GM18517 (cell line): Measurements from ENCODE around the gene MRPS18B.
A peak's percentile ranks its signal among the peaks of the same experiment; 100 is the strongest.
"Not testable (repeated sequence)": the region's sequence is repeated elsewhere in the genome, so short reads cannot be mapped to it uniquely, and the experiment has no call there.

Experiments used
- ATAC-seq: cut with Tn5 transposase; IDR thresholded peaks from one replicate; pipeline ENCODE4 v1.9.1; 2021; ENCODE audit warnings: mild to moderate bottlenecking, moderate library complexity; ENCODE audit not compliant: unreplicated experiment

MRPS18B gene

DNA sequence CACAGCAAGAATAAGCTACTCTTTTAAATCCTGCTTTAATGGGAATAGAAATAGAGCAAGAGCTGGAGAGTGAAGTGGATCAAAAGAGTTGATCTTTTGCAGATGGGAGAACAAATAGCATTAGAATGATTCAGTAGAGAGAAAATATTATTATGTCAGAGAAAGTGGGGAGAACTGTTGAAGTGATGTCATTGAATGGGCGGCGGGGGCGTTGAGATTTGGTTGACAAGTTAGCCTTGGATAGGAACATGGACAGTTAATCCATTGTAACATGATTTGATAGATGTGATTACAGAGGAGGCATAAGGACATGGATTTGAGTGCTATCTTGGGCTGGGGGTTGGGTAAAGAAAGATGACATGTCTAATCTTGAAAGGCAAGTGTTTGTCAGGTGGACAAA is 18.2 kb downstream of the MRPS18B start:
- ATAC-seq = no peak

- no peak for ATAC-seq
Observed at GRCh38 chr6:30640481-30640880, 22.8 kb downstream of the MRPS18B start.

DNA sequence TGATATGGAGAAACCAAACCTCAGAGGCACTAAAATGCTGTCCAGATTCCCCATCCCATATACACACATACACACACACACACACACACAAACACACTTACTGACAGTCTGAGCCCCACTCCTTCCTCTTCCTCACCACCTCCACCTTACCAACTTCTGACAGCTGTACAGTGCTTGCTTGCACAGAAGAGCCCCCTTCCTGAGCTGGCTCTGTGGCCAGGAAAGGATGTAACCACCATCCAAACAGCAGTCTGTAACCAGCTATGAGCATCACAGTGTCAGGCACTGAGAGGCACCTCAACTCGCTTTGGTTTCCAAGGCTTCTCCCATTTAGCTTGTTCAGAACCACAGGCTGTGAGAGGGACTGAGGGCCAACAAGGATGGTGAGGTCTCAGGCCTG is 23.4 kb downstream of the MRPS18B start:
- no peak for ATAC-seq

DNA sequence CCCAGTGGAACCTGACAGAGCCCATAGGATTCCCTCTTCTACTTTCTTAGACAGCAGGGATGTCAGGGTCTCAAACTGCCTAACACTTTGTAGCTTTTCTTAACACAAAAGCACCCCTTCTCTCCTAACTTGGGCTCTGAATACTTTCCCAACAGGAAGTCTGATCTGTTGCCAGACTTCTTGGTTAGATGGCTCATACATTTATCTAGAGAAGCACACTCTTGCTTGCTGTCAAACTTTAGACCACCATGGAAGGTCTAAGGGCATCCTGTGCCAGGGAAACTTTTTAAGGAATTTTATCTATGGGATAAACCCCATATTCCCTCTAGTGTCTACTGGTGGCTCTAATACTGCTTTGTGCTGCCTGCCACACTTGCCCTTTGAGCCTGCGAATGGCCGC is 26.0 kb downstream of the MRPS18B start:
- ATAC-seq = no peak

DNA sequence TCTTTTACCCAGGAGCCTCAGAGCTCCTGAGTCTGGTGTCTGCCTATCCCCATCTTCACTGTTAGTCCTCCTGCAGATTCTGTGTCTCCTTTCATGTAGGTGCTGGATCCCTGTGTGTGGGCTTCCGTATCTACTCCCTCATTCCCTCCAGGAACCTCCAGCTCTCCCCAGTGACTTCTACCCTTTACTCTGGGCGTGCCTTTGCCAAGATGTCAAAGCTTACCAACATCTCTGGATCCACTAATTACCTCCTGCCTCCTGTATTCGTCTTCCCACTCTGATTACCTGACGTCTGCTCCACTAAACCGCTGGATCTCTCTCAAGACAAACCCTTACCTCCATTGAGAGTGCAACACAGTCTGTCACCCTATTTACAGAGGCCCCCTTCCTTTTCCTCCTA is 27.1 kb downstream of the MRPS18B start:
- no peak for ATAC-seq

GRCh38 chr6:30645989-30646388 is 28.3 kb downstream of the MRPS18B start:
- no peak for ATAC-seq

- ATAC-seq = peak; percentile 40
Observed at GRCh38 chr6:30646450-30647241, 29.0 kb downstream of the MRPS18B start, which contains the start of gene C6orf136. Gene C6orf136 (plus strand): TSS chr6:30647133. CDS start chr6:30647232, 99 bp downstream.

DNA sequence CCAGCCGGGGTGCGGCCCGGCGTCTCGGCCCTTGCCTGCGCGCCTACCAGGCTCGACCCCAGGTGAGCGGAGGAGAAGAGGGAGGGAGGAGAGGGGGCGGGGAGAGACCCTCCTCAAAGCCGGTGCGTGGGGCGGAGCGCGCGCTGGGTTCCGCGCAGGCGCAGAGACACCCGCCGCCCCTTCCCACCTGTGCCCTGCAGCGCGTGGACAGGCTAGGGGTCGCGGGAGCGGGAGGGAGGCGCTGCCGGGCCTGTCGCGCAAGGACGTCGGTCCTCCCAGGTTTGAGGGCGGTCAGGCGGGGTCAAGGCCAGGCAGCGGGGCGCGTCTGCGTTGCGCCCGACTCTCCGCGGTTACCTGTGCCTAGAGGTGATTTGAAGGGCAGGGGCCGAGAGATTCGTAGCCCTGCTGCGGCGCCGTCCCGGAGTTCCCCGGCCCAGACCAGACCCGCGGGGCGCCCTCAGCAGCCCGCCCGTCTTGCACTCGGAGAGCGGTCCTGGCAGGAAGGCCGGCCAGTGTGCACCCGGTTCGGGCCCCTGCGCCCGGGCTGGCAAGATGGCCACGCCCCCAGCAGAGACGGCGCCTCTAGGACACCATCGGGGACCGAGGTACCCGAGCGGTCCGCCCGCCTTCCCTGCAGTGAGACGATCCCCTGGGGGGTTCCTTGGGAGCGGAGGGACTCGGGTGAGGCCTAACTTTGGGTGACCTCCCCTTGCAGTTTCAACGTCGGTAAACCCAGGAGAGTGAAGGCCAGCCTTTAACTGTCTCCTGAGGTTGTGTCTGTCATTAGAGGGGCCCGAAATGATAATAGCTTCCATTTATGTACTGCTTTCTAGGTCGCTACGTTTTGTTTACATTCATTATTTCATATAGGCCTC is 29.8 kb downstream of the MRPS18B start:
- ATAC-seq = peak; percentile 56

DNA sequence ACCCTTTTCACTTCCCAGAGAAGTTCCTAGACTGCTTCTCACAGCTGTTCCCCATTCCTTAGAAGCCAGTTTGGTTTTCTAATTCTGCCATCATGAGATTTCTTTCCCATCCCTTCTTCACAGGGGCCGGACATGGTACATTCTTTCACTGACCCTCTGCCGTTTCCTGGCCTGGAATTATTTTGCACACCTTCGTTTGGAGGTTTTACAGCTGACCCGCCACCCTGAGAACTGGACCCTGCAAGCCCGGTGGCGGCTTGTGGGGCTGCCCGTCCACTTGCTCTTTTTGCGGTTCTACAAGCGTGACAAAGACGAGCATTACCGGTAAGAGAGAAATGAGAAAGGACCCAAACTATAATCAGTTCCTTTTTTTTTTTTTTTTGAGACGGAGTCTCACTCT is 33.5 kb downstream of the MRPS18B start:
- no peak for ATAC-seq

GRCh38 chr6:30654798-30655742 is 37.4 kb downstream of the MRPS18B start:
- no peak for ATAC-seq

GRCh38 chr6:30655743-30656094 is 38.1 kb downstream of the MRPS18B start:
- no peak for ATAC-seq

DNA sequence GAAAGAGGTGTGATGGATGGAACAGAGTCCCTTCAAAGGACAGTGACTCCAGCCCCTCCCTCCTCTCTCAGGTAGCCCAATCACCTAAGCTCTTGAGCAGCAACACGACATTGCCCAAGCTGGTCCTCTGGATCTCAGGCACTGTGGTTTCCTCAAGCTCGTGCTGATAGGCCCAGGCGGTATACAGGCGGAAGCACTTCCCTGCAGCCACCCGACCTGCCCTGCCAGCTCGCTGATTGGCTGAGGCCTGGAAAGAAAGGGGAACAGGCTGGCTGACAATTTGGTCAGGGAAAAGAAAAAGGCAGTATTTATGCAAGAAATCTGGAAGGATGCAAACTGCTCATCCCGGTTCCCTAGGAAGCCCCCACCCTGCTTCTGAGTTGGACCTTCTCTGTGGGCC is 38.9 kb downstream of the MRPS18B start:
- ATAC-seq = no peak

GRCh38 chr6:30657454-30657853 is 39.8 kb downstream of the MRPS18B start:
- no peak for ATAC-seq

DNA sequence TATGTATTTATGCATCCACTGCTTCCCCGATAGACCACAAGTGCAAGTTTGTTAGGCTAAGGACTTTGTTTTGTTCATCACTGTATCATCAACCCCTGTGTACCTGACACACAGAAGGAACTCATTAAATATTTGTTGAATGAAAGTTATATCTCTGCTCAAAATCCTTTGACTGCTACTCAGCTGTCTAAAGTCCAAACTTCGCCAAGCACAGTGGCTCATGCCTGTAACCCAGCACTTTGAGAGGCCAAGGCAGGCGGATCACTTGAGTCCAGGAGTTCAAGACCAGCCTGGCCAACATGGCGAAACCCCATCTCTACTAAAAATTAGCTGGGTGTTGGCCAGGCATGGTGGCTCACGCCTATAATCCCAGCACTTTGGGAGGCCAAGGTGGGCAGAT is 40.3 kb downstream of the MRPS18B start:
- not testable (repeated sequence) for ATAC-seq

- no peak for ATAC-seq
Observed at GRCh38 chr6:30664994-30665767, 47.5 kb downstream of the MRPS18B start.

DNA sequence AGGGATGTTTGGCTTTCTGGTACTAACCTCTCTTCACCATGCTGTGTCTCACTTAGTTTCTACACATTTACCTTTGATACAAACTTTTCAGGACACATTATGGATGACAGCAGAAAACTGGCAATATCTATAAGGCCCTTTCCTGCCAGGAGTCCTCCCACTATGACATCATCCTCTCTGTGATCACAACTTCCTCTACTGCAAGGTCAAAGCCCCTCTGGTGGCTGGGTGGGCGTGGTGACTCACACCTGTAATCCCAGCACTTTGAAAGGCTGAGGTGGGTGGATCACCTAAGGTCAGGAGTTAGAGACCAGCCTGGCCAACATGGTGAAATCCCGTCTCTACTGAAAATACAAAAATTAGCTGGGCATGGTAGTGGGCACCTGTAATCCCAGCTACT is 48.7 kb downstream of the MRPS18B start:
- not testable (repeated sequence) for ATAC-seq

DNA sequence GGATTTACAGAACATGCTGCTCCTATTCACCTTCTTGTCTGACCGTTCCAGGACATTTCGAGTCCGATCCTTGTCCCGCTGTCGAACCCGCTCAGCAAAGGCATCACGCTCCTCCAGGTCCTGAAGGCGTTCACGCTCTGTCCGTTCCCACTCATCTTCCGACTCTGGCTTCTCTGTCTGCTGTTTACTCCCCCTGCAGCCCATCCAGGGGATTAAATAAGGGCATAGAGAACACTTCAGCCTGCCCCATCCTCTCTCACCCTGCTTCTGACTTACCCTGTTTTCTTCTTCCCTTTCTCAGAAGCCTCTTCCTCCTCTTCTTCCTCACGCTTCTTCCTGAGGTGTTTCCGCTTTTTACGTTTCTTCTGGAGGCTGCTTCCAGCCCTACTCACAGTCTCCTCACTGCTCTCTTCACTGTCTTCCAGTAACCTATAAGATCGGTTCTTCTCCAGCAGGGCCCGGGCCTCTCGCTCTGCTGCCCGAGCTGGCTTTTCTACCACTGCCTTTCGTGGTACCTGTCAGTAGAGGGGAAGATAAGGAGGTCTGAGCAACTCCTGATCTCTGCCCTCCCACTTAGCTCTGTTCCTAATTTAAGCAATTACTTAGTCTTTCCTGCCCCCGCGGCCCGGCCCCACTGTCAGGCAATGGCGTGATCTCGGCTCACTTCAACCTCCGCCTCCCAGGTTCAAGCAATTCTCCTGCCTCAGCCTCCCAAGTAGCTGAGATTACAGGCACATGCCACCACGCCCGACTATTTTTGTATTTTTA is 53.3 kb downstream of the MRPS18B start:
- ATAC-seq = no peak

- ATAC-seq = peak; percentile 80
Observed at GRCh38 chr6:30672445-30673253, 55.0 kb downstream of the MRPS18B start, which contains the start of gene DHX16. Gene DHX16 (minus strand): TSS chr6:30673006. CDS start chr6:30672841, 165 bp downstream.
